OCI-LY3 (cell line): Measurements from ENCODE around the gene KDR.

Experiments used
- H2AFZ ChIP-seq: fragments of 200-600, 300-600 bp; shearing (Covaris generic); 2 replicates; pipeline ENCODE4 v1.6.0; 2014; ENCODE audit warnings: antibody characterized with exemption, low read depth, low read length
- H3K27ac ChIP-seq: fragments of 200-600, 300-600 bp; sonication (generic); 2 replicates; pipeline ENCODE4 v1.5.1; 2014; ENCODE audit warnings: mild to moderate bottlenecking, low read length, moderate library complexity, mixed read lengths
- H3K27me3 ChIP-seq: fragments of 200-600, 300-600 bp; sonication (generic); 2 replicates; pipeline ENCODE4 v1.6.1; 2014; ENCODE audit warnings: low read depth, low read length, mixed read lengths
- H3K36me3 ChIP-seq: fragments of 200-600, 300-600 bp; sonication (generic); replicated peaks from 2 replicates; pipeline ENCODE3; 2014; ENCODE audit warnings: low read depth, low read length, mixed read lengths
- H3K4me1 ChIP-seq: fragments of 300-600, 200-600 bp; sonication (generic); 2 replicates; pipeline ENCODE4 v1.6.1; 2014; ENCODE audit warnings: low read length, mixed read lengths
- H3K4me2 ChIP-seq: fragments of 200-600, 300-600 bp; sonication (generic); 2 replicates; pipeline ENCODE4 v1.6.1; 2014; ENCODE audit warnings: low read length, mixed read lengths
- H3K4me3 ChIP-seq: fragments of 300-600, 200-600 bp; sonication (generic); 2 replicates; pipeline ENCODE4 v1.5.1; 2014; ENCODE audit warnings: antibody characterized with exemption, mild to moderate bottlenecking, low read length, moderate library complexity
- H3K79me2 ChIP-seq: fragments of 300-600, 200-600 bp; shearing (Covaris generic); 2 replicates; pipeline ENCODE4 v1.6.1; 2014; ENCODE audit warnings: mild to moderate bottlenecking, low read length, mixed read lengths
- H3K9ac ChIP-seq: fragments of 300-600, 200-600 bp; shearing (Covaris generic); 2 replicates; pipeline ENCODE4 v1.6.0; 2014; ENCODE audit warnings: mild to moderate bottlenecking, low read length, moderate library complexity
- H3K9me3 ChIP-seq: fragments of 200-600, 300-600 bp; shearing (Covaris generic); 2 replicates; pipeline ENCODE4 v1.6.1; 2014; ENCODE audit warnings: low read length, mixed read lengths; ENCODE audit not compliant: insufficient read depth
- H4K20me1 ChIP-seq: fragments of 200-600, 300-600 bp; sonication (generic); 2 replicates; pipeline ENCODE4 v1.6.1; 2016; ENCODE audit warnings: low read length, mixed read lengths; ENCODE audit not compliant: insufficient read depth
- EZH2phosphoT487 ChIP-seq: fragments of 200-600 bp; shearing (Covaris generic); IDR thresholded peaks from 2 replicates; pipeline ENCODE4 v1.6.1; 2018; ENCODE audit warnings: antibody characterized with exemption, mixed run types, low read depth
- TF ChIP-seq, protein P1 (sequence below): fragments of 200-600, 300-600 bp; sonication (generic); IDR thresholded peaks from 2 replicates; pipeline ENCODE4 v1.5.1; 2014; ENCODE audit warnings: antibody characterized with exemption, low read length, low read depth

The KDR gene

GRCh38 chr4:55071951-55072350 lies 53.4 kb downstream of the KDR start:
- Histone ChIP-seq H3K36me3 (no peaks in the 10 kb centered on the region), H2AFZ (no peak overlapping the region), H3K4me3 (no peak overlapping the region), H3K4me1 (peaks cover 9% of the 10 kb centered on the region), H3K9ac (no peak overlapping the region), H3K9me3 (no peaks in the 10 kb centered on the region), H4K20me1 (no peaks in the 10 kb centered on the region), H3K4me2 (no peak overlapping the region), H3K27me3 (no peaks in the 10 kb centered on the region), H3K79me2 (no peaks in the 10 kb centered on the region), H3K27ac (no peak overlapping the region)
- TF ChIP-seq, protein P1, sequence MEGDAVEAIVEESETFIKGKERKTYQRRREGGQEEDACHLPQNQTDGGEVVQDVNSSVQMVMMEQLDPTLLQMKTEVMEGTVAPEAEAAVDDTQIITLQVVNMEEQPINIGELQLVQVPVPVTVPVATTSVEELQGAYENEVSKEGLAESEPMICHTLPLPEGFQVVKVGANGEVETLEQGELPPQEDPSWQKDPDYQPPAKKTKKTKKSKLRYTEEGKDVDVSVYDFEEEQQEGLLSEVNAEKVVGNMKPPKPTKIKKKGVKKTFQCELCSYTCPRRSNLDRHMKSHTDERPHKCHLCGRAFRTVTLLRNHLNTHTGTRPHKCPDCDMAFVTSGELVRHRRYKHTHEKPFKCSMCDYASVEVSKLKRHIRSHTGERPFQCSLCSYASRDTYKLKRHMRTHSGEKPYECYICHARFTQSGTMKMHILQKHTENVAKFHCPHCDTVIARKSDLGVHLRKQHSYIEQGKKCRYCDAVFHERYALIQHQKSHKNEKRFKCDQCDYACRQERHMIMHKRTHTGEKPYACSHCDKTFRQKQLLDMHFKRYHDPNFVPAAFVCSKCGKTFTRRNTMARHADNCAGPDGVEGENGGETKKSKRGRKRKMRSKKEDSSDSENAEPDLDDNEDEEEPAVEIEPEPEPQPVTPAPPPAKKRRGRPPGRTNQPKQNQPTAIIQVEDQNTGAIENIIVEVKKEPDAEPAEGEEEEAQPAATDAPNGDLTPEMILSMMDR: no peak
- no peak for TF ChIP-seq EZH2phosphoT487

- Histone ChIP-seq H3K9ac (no peak overlapping the region), H3K27ac (no peak overlapping the region), H3K4me1 (no peaks in the 10 kb centered on the region), H3K9me3 (no peaks in the 10 kb centered on the region), H3K79me2 (no peaks in the 10 kb centered on the region), H3K4me3 (no peak overlapping the region), H2AFZ (no peak overlapping the region), H3K36me3 (no peaks in the 10 kb centered on the region), H3K4me2 (no peak overlapping the region), H4K20me1 (no peaks in the 10 kb centered on the region), H3K27me3 (no peaks in the 10 kb centered on the region)
- TF ChIP-seq EZH2phosphoT487: no peak
- TF ChIP-seq, protein P1: no peak
Observed at GRCh38 chr4:55069248-55069647, 56.1 kb downstream of the KDR start.

DNA sequence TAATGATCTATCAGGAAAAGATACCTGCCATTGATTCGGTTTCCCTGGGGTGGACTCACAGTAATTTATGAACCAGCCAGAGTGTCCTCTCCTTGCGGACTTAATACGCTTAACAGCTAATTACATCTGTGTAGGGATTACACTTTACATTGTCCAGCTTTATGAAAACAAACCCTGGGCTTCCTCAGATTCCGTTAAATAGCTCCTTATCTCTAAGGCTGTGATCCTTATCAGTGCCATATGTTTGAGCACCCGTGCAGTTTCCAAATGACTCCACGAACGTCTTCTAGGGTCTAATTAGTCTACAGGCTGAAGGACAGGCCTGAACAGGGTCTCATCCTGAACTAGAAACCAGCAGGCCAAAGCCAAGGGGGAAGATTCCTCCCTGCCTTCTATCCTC lies 56.9 kb downstream of the KDR start:
- no peak overlapping the region for H2AFZ ChIP-seq
- no peak overlapping the region for H3K4me2 ChIP-seq
- TF ChIP-seq, protein P1: no peak
- no peak for TF ChIP-seq EZH2phosphoT487
- no peaks in the 10 kb centered on the region for H3K27me3 ChIP-seq
- no peaks in the 10 kb centered on the region for H3K79me2 ChIP-seq
- H3K9ac ChIP-seq: no peak overlapping the region
- H3K4me3 ChIP-seq: no peak overlapping the region
- H3K4me1 ChIP-seq: no peaks in the 10 kb centered on the region
- H4K20me1 ChIP-seq: no peaks in the 10 kb centered on the region
- no peaks in the 10 kb centered on the region for H3K36me3 ChIP-seq
- no peaks in the 10 kb centered on the region for H3K9me3 ChIP-seq
- H3K27ac ChIP-seq: no peak overlapping the region

DNA sequence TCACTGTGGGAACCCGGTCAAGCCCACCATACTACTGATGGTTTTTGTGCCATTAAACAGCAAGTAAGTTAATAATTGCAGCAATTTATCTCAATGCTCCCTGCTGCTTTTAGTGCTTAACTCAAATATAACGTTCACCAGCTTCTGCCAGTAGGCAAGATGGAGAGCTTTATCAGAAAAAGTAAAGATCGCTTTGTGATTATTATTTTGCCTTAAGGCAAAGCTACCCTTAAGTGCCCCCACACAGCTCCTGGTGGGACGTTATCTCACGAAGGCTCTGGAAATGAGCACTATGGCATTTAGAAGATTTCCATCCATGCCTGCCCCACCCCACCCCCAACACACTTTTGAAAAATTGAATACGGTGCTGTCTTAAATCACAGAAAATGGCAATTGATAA lies 59.4 kb downstream of the KDR start:
- Histone ChIP-seq H3K36me3 (no peaks in the 10 kb centered on the region), H3K9me3 (no peaks in the 10 kb centered on the region; the same call in 1 of the 2 replicates), H3K9ac (no peak overlapping the region)

More for the DNA sequence above, 59.4 kb downstream of the KDR start:
- Histone ChIP-seq H3K27ac (no peak overlapping the region), H4K20me1 (no peaks in the 10 kb centered on the region), H2AFZ (no peak overlapping the region), H3K4me3 (no peak overlapping the region), H3K27me3 (no peaks in the 10 kb centered on the region), H3K79me2 (no peaks in the 10 kb centered on the region), H3K4me1 (no peaks in the 10 kb centered on the region; the same call in 1 of the 2 replicates), H3K4me2 (no peak overlapping the region)
- TF ChIP-seq, protein P1: no peak
- no peak for TF ChIP-seq EZH2phosphoT487
